HG03280 (cell line): ENCODE results near the gene RBMS2.
A peak's percentile ranks its signal among the peaks of the same experiment; 100 is the strongest.
"Not testable (repeated sequence)": the region's sequence is repeated elsewhere in the genome, so short reads cannot be mapped to it uniquely, and the experiment has no call there.

Experiments
- ATAC-seq: cut with Tn5 transposase; IDR thresholded peaks from one replicate; pipeline ENCODE4 v1.9.1; 2021; ENCODE audit warnings: mild to moderate bottlenecking, moderate library complexity; ENCODE audit not compliant: unreplicated experiment

Gene RBMS2

DNA sequence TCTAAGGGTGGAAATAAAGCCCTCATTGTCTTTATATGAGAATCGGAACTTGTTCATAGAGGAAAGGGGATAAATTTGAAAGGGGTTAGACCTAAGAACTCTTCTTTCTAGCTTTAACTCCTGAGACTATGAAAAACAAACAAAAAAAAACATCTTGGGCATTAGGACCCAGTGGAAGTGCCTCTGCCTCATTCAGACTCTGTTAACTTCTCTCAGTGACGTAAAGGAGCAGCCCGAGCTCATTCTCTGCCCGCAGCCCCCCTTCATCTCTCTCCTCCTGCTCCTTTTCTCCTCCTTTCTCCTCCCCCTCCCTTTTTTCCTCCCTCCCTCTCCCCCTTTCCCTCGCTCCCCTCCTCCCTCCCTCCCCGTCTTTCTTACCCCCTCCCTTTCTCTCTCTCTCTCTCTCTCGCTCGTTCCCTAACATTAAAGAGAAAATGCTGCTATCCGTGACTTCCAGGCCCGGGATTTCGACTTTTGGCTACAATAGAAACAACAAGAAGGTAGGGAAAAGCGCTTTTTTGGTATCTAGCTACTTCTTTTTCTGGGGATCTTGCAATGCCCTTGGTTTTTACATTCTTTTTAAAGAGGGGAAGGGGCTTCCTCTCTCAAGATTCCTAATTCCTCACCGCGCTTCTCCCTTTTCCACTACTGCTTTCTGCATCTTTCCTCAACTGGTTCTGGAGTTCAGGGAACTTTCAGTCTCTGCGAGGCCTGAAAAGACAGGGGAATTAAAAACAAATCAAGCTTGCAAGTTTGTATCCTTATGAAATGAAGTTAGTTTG, at the start of gene RBMS2:
Gene RBMS2 (plus strand): TSS at position 231 of the 782 bp plus-strand sequence. CDS start 204 bp downstream, at position 435.
- no peak for ATAC-seq

- no peak for ATAC-seq
These were observed 47.2 kb upstream of the RBMS2 start for GRCh38 chr12:56474389-56474788.

GRCh38 chr12:56476143-56476542, 45.5 kb upstream of the RBMS2 start:
- ATAC-seq = no peak

- ATAC-seq = no peak
These were observed 44.6 kb upstream of the RBMS2 start for GRCh38 chr12:56476972-56477432.

GRCh38 chr12:56477521-56478225, 43.9 kb upstream of the RBMS2 start:
- no peak for ATAC-seq

- ATAC-seq = no peak
These were observed 42.0 kb upstream of the RBMS2 start for GRCh38 chr12:56479625-56480024.

GRCh38 chr12:56484566-56484965, 37.1 kb upstream of the RBMS2 start:
- ATAC-seq = no peak

- ATAC-seq = no peak
These were observed 34.9 kb upstream of the RBMS2 start for GRCh38 chr12:56486694-56487093.

DNA sequence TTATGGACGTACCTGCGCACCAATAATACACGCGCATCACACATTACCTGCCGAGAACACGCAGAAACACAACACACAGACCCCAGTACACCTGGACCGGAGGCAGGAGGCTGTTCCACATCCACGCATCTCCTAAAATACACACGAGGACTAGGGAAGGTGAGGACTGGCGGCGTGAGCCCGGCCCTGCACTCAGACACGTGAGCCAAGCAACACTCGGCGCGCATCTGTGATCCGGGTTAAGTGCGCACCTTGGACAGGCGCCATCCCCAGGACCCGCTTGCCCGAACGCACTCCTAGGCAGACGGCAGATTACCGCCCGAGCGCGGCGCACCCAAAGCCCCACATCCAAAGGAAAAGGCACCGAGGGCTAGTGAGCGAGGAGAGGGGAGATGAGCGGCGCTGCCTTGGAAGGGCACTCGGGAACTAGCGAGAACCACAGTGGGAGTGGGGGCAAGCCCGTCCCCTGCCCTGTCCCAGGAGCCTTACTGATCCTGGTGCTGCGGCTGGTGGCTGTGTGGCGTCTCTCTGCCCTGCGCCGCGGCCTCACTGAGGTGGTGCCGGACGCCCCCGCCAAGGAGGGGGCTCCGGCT, 34.1 kb upstream of the RBMS2 start:
- ATAC-seq = peak; percentile 27

GRCh38 chr12:56488041-56488955, 33.3 kb upstream of the RBMS2 start, which contains the start of gene GLS2:
GLS2 (minus strand) TSS chr12:56488161; CDS start chr12:56488118, 43 bp downstream.
- peak; percentile 89 for ATAC-seq

GRCh38 chr12:56490360-56490759, 31.3 kb upstream of the RBMS2 start:
- no peak for ATAC-seq

DNA sequence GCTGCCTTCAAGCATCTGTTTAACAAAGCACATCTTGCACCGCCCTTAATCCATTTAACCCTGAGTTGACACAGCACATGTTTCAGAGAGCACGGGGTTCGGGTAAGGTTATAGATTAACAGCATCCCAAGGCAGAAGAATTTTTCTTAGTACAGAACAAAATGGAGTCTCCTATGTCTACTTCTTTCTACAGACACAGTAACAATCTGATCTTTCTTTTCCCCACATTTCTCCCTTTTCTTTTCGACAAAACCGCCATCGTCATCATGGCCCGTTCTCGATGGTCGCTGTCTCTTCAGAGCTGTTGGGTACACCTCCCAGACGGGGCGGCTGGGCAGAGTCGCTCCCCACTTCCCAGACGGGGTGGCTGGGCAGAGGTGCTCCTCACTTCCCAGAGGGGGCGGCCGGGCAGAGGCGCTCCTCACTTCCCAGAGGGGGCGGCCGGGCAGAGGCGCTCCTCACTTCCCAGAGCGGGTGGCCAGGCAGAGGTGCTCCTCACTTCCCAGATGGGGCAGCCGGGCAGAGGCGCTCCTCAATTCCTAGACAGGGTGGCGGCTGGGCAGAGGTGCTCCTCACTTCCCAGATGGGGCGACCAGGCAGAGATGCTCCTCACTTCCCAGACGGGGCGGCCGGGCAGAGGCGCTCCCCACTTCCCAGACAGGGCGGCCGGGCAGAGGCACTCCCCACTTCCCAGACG, 28.1 kb upstream of the RBMS2 start:
- ATAC-seq = not testable (repeated sequence)

GRCh38 chr12:56494106-56494415, 27.6 kb upstream of the RBMS2 start:
- not testable (repeated sequence) for ATAC-seq

DNA sequence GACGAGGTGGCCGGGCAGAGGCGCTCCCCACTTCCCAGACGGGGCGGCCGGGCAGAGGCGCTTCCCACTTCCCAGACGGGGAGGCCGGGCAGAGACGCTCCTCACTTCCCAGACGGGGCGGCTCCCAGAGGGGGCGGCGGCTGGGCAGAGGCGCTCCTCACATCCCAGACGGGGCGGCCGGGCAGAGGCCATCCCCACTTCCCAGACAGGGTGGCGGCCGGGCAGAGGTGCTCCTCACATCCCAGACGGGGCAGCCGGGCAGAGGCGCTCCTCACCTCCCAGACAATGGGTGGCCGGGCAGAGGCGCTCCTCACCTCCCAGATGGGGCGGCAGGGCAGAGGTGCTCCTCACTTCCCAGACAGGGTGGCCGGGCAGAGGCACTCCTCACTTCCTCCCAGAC, 27.1 kb upstream of the RBMS2 start:
- not testable (repeated sequence) for ATAC-seq

GRCh38 chr12:56496704-56497103, 24.9 kb upstream of the RBMS2 start:
- ATAC-seq = not testable (repeated sequence)

- ATAC-seq = not testable (repeated sequence)
These were observed 23.3 kb upstream of the RBMS2 start for GRCh38 chr12:56498126-56498902.

- not testable (repeated sequence) for ATAC-seq
These were observed 22.2 kb upstream of the RBMS2 start for GRCh38 chr12:56499452-56499851.

GRCh38 chr12:56499879-56500278, 21.7 kb upstream of the RBMS2 start:
- not testable (repeated sequence) for ATAC-seq

DNA sequence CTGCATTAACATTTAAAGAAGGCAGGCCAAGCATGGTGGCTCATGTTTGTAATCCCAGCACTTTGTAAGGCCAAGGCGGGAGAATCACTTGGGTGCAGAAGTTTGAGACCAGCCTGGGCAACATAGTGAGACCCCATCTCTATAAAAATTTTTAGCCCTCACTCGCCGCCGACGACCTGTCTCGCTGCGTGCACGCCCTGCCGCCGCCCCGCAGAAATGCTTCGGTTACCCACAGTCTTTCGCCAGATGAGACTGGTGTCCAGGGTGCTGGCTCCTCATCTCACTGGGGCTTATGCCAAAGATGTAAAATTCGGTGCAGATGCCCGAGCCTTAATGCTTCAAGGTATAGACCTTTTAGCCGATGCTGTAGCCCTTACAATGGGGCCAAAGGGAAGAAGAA, 10.8 kb upstream of the RBMS2 start:
- no peak for ATAC-seq
